Measurements from ENCODE around the gene PHF19.

DNA sequence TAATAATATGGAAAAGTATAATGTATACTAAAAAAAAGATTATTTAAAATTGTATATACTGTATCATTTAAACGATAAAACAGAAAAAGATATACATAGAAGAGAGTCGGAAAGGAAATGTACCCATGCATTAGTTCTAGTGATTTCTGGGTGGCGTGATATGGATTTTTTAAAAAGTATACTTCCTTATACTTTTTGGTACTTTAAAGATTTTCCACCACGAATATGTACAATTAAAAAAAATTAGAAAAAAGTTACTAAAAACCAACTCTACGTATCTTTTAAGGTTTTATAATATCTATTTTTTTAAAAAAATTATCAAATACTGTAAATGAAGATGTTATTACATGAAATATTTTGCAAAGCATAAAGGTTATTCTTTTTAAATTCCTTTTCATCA, 12.3 kb downstream of the PHF19 start:
- TF ChIP-seq CTBP1 (IDR thresholded peaks at IDR 0.05; ENCODE audit: borderline replicate concordance) = no peak
- no peak for TF ChIP-seq FOXM1 (IDR thresholded peaks at IDR 0.05; ENCODE audit: borderline replicate concordance)
- no peak for TF ChIP-seq SP1 (IDR thresholded peaks at IDR 0.05)
- no peak for TF ChIP-seq NFRKB (IDR thresholded peaks at IDR 0.05)
- no peak for TF ChIP-seq ARNT (IDR thresholded peaks at IDR 0.05)
- no peak for TF ChIP-seq LEF1 (IDR thresholded peaks at IDR 0.05; ENCODE audit: borderline replicate concordance)
- no peak for TF ChIP-seq FOXA1 (IDR thresholded peaks at IDR 0.05)
- TF ChIP-seq HDGF (IDR thresholded peaks at IDR 0.05; ENCODE audit: borderline replicate concordance) = no peak

All from HEK293T (cell line).